Endothelial cell of umbilical vein (primary cell): ENCODE measurements around the gene BTF3L4. TPM values are rescaled to one million over a fixed set of nuclear protein-coding genes. Genes with fewer than 3 reads are reported as not detected.
A peak's percentile ranks its signal among the peaks of the same experiment; 100 is the strongest.

Source experiments
- BruUV-seq: library from RNA; stranded (reverse); fragments of 400-500 nt; replicated peaks from 2 replicates; lab custom pipeline; 2021; lab: Mats Ljungman, UMichigan
- CTCF ChIA-PET: fragments of 300-600, 350-600 bp; sonication (Branson Sonifier 250); formaldehyde crosslinking; loops from one replicate; lab custom pipeline; 2021; ENCODE audit warnings: antibody characterized with exemption, inconsistent platforms; lab: Charles Lee
- POLR2A ChIA-PET: fragments of 300-600, 350-600 bp; sonication (Branson Sonifier 250); formaldehyde crosslinking; loops from one replicate; lab custom pipeline; 2021; ENCODE audit warnings: antibody characterized with exemption, inconsistent platforms; lab: Charles Lee
- DNase-seq: peaks from one replicate; pipeline ENCODE4 v3.0.0-alpha.2; 2011; ENCODE audit warnings: low read depth, low spot score
- FAIRE-seq: peaks from 2 replicates; lab custom pipeline; 2011; peaks lifted over from hg19 to GRCh38; lab: Jason Lieb, UNC
- H2AFZ ChIP-seq: 2 replicates; pipeline ENCODE4 v1.6.0; 2012; ENCODE audit warnings: low read depth, low read length, control low read depth, inconsistent platforms
- H3K27ac ChIP-seq: 2 replicates; pipeline ENCODE4 v1.5.1; 2011; ENCODE audit warnings: low read depth, mild to moderate bottlenecking, control low read depth, low read length, moderate library complexity; ENCODE audit not compliant: insufficient read depth
- H3K27me3 ChIP-seq, 2 experiments: 2 replicates each; pipeline versions ENCODE4 v1.6.0 to v1.6.1; 2011; ENCODE audit warnings: low read length in 2 of 2, mixed read lengths in 1 of 2; ENCODE audit not compliant: control insufficient read depth in 2 of 2, insufficient read depth in 2 of 2
- H3K36me3 ChIP-seq, 2 experiments: 2 replicates in 1 of 2; 3 replicates in 1 of 2; pipeline ENCODE4 v1.5.1; 2011; ENCODE audit warnings: low read length in 2 of 2, mild to moderate bottlenecking in 1 of 2, moderate library complexity in 1 of 2; ENCODE audit not compliant: control insufficient read depth in 2 of 2, insufficient read depth in 2 of 2; ENCODE audit errors: extremely low read depth in 1 of 2
- H3K4me1 ChIP-seq: 3 replicates; pipeline ENCODE4 v1.5.1; 2011; ENCODE audit warnings: mild to moderate bottlenecking, low read length; ENCODE audit not compliant: control insufficient read depth, insufficient read depth; ENCODE audit errors: extremely low read depth
- H3K4me2 ChIP-seq: 2 replicates; pipeline ENCODE4 v1.6.1; 2011; ENCODE audit warnings: low read length, control low read depth, mixed read lengths; ENCODE audit not compliant: insufficient read depth
- H3K4me3 ChIP-seq, 3 experiments: fragments of 200-600 bp in 1 of 3; sonication (generic), shearing (Covaris generic) in 1 of 3; replicated peaks in 1 of 3; 2 replicates each; pipeline ENCODE4 v1.5.1; 2011 to 2016; ENCODE audit warnings: control low read depth in 3 of 3, low read length in 3 of 3, mild to moderate bottlenecking in 2 of 3, inconsistent platforms in 1 of 3, low read depth in 1 of 3, moderate library complexity in 1 of 3; ENCODE audit not compliant: insufficient read depth in 1 of 3
- H3K79me2 ChIP-seq: 2 replicates; pipeline ENCODE4 v1.6.0; 2012; ENCODE audit warnings: low read length, inconsistent platforms; ENCODE audit not compliant: control insufficient read depth, insufficient read depth
- H3K9ac ChIP-seq: replicated peaks from 2 replicates; pipeline ENCODE3; 2011; ENCODE audit warnings: low read length, control low read depth; ENCODE audit not compliant: insufficient read depth; ENCODE audit errors: extremely low read depth
- H3K9me1 ChIP-seq: replicated peaks from 3 replicates; pipeline ENCODE4 v1.6.0; 2011; ENCODE audit warnings: mild to moderate bottlenecking, low read length; ENCODE audit not compliant: control insufficient read depth, insufficient read depth; ENCODE audit errors: extremely low read depth
- H3K9me3 ChIP-seq: replicated peaks from 2 replicates; pipeline ENCODE4 v1.5.1; 2012; ENCODE audit warnings: low read length, inconsistent platforms; ENCODE audit not compliant: control insufficient read depth, insufficient read depth
- H4K20me1 ChIP-seq: replicated peaks from 2 replicates; pipeline ENCODE3; 2011; ENCODE audit warnings: mild to moderate bottlenecking, low read length; ENCODE audit not compliant: control insufficient read depth, insufficient read depth; ENCODE audit errors: extremely low read depth
- EZH2 ChIP-seq: IDR thresholded peaks from 2 replicates; pipeline ENCODE4 v1.6.1; 2012; ENCODE audit warnings: borderline replicate concordance, low read depth, mild to moderate bottlenecking, moderate library complexity, low read length, inconsistent platforms; ENCODE audit not compliant: severe bottlenecking
- FOS ChIP-seq: IDR thresholded peaks from 2 replicates; pipeline ENCODE4 v1.6.1; 2011; ENCODE audit warnings: mild to moderate bottlenecking, low read length, moderate library complexity, borderline replicate concordance; ENCODE audit not compliant: insufficient read depth
- GATA2 ChIP-seq: IDR thresholded peaks from 2 replicates; pipeline ENCODE4 v1.7.0; 2011; ENCODE audit warnings: low read depth, mild to moderate bottlenecking, moderate library complexity, mixed read lengths, low read length; ENCODE audit not compliant: insufficient read length, insufficient read depth
- JUN ChIP-seq: IDR thresholded peaks from 2 replicates; pipeline ENCODE4 v1.6.1; 2011; ENCODE audit warnings: borderline replicate concordance, low read depth; ENCODE audit not compliant: insufficient read length, insufficient read depth
- MAX ChIP-seq: IDR thresholded peaks from 2 replicates; pipeline ENCODE4 v1.6.1; 2011; ENCODE audit not compliant: insufficient read depth, insufficient read length
- MYC ChIP-seq: IDR thresholded peaks from one replicate; pipeline ENCODE4 v1.6.1; 2011; ENCODE audit warnings: mild to moderate bottlenecking, low read depth, low read length
- POLR2A ChIP-seq: IDR thresholded peaks from 2 replicates; pipeline ENCODE4 v1.6.1; 2012; ENCODE audit warnings: low read depth, mild to moderate bottlenecking, control low read depth, low read length
- POLR2AphosphoS5 ChIP-seq: IDR thresholded peaks from 2 replicates; pipeline ENCODE4 v1.6.1; 2012; ENCODE audit warnings: low read depth, mild to moderate bottlenecking, control low read depth, low read length, moderate library complexity; ENCODE audit not compliant: insufficient read depth
- dilution Hi-C: fragments of 300-500 bp; cut with MboI; formaldehyde crosslinking; loops from one replicate; pipeline ENCODE4 v1.15.0; 2019; ENCODE audit warnings: low sequenced_read_pairs; ENCODE audit not compliant: extremely low pct_ligation_motif_present
- intact Hi-C: fragments of 100-400 bp; cut with micrococcal nuclease; formaldehyde crosslinking; loops from one replicate; pipeline ENCODE4 v1.10.0; 2022
- polyA plus RNA-seq, 4 experiments: library from polyadenylated mRNA; depleted of rRNA in 3 of 4; stranded (reverse) in 3 of 4; unstranded in 1 of 4; fragments of >200 nt; gene quantifications; 2 replicates each; pipeline versions ENCODE4 v1.2.1 to v1.2.3, GENCODE V29; 2011 to 2012; ENCODE audit warnings: missing spikeins in 1 of 4
- total RNA-seq: library from RNA; stranded (reverse); gene quantifications from 2 replicates; pipeline ENCODE4 v1.2.3, GENCODE V29; 2021
- TF ChIP-seq, protein P1 (sequence below), 2 donors: IDR thresholded peaks; 1 replicate in 1 of 2; 2 replicates in 1 of 2; pipeline ENCODE4 v1.5.1; 2011; ENCODE audit warnings: low read length in 2 of 2, mild to moderate bottlenecking in 2 of 2, moderate library complexity in 2 of 2, control low read depth in 1 of 2, inconsistent platforms in 1 of 2, low read depth in 1 of 2; ENCODE audit not compliant: insufficient read depth in 1 of 2; ENCODE audit errors: extremely low read depth in 1 of 2

Gene BTF3L4
- total and polyA plus RNA-seq, 2 donors (not counting 3 experiments of a cell fraction or from before 2014, with no cell fraction given) = 25.1 to 43.2 TPM

GRCh38 chr1:52034050-52034384 lies 22.1 kb upstream of the BTF3L4 start:
- TF ChIP-seq, protein P1, sequence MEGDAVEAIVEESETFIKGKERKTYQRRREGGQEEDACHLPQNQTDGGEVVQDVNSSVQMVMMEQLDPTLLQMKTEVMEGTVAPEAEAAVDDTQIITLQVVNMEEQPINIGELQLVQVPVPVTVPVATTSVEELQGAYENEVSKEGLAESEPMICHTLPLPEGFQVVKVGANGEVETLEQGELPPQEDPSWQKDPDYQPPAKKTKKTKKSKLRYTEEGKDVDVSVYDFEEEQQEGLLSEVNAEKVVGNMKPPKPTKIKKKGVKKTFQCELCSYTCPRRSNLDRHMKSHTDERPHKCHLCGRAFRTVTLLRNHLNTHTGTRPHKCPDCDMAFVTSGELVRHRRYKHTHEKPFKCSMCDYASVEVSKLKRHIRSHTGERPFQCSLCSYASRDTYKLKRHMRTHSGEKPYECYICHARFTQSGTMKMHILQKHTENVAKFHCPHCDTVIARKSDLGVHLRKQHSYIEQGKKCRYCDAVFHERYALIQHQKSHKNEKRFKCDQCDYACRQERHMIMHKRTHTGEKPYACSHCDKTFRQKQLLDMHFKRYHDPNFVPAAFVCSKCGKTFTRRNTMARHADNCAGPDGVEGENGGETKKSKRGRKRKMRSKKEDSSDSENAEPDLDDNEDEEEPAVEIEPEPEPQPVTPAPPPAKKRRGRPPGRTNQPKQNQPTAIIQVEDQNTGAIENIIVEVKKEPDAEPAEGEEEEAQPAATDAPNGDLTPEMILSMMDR (IDR thresholded peaks at IDR 0.05; ENCODE audit: extremely low read depth in 1 of 2, insufficient read depth in 1 of 2, low read depth in 1 of 2, low read length in 2 of 2) = no peak
- TF ChIP-seq MYC (no peak), FOS (no peak), POLR2A (no peak), JUN (no peak), GATA2 (no peak), POLR2AphosphoS5 (no peak), MAX (no peak), EZH2 (no peak)
- intact Hi-C loops (no loop called here), dilution Hi-C loops (no loop called here)
- Histone ChIP-seq H3K79me2 (peaks cover 26% of the 10 kb centered on the region), H3K9me1 (no peaks in the 10 kb centered on the region), H3K27me3 (no peaks in the 10 kb centered on the region), H3K9ac (peak overlapping the region; percentile 89), H3K27ac (peak overlapping the region; percentile 70), H3K36me3 (peaks cover 0 to 3% of the 10 kb centered on the region in 2 experiments), H3K9me3 (no peaks in the 10 kb centered on the region), H4K20me1 (no peaks in the 10 kb centered on the region), H3K4me3 (peak overlapping the region in 1 of 3 experiments; percentile 79), H2AFZ (peak overlapping the region; percentile 82), H3K4me2 (peak overlapping the region; percentile 90), H3K4me1 (peaks cover 21% of the 10 kb centered on the region)
- CTCF ChIA-PET = interaction anchor here (1.0 to 1.4 kb wide), 3 partner anchors 8 to 137 kb away, joined by 3 to 5 read pairs (median 4); no protein-coding TSS in a partner anchor
- DNase-seq = no peak
- POLR2A ChIA-PET = interaction anchor here (0.6 to 1.5 kb wide), 3 partner anchors 21 to 79 kb away, joined by 3 to 7 read pairs (median 4); partner anchors contain the start of gene TXNDC12
- FAIRE-seq = no peak
- no TSS peak for BruUV-seq
